Caco-2 (cell line): ENCODE measurements around the gene ZNF358. TPM values are rescaled to one million over a fixed set of nuclear protein-coding genes. Genes with fewer than 3 reads are reported as not detected.

Experiments used
- BruUV-seq: library from RNA; stranded (reverse); fragments of 400-500 nt; replicated peaks from 2 replicates; lab custom pipeline; 2021; lab: Mats Ljungman, UMichigan
- CTCF ChIA-PET: fragments of 300-600 bp; sonication (Branson Sonifier 250); formaldehyde crosslinking; loops from one replicate; lab custom pipeline; 2022; ENCODE audit warnings: antibody characterized with exemption; lab: Charles Lee
- POLR2A ChIA-PET: fragments of 300-600 bp; sonication (Branson Sonifier 250); formaldehyde crosslinking; loops from one replicate; lab custom pipeline; 2022; ENCODE audit warnings: antibody characterized with exemption; lab: Charles Lee
- DNase-seq, 2 experiments: peaks; one replicate each; pipeline versions ENCODE4 v3.0.0 to v3.0.0-alpha.2; 2020 to 2022
- H3K27me3 ChIP-seq: replicated peaks from 2 replicates; pipeline ENCODE4 v1.6.0; 2011; ENCODE audit warnings: low read length; ENCODE audit not compliant: control insufficient read depth, insufficient read depth
- H3K36me3 ChIP-seq: 2 replicates; pipeline ENCODE4 v1.5.1; 2011; ENCODE audit warnings: low read length; ENCODE audit not compliant: control insufficient read depth, insufficient read depth
- H3K4me1 ChIP-seq: fragments of 250-450 bp; sonication (Bioruptor Pico); 2 replicates; pipeline ENCODE4 v1.5.1; 2020; ENCODE audit warnings: mild to moderate bottlenecking
- H3K4me3 ChIP-seq: 2 replicates; pipeline ENCODE4 v1.5.1; 2011; ENCODE audit warnings: low read depth, mild to moderate bottlenecking, control low read depth, low read length
- H3K9me3 ChIP-seq: fragments of 250-450 bp; sonication (Bioruptor Pico); 2 replicates; pipeline ENCODE4 v1.5.1; 2020; ENCODE audit warnings: mild to moderate bottlenecking, moderate library complexity
- H3K27ac Mint-ChIP-seq: one replicate; pipeline ENCODE4 v1.8.0; 2022; ENCODE audit warnings: mixed read lengths; ENCODE audit not compliant: unreplicated experiment
- H3K27me3 Mint-ChIP-seq: one replicate; pipeline ENCODE4 v1.8.0; 2022; ENCODE audit warnings: mixed read lengths; ENCODE audit not compliant: insufficient read depth, unreplicated experiment
- H3K36me3 Mint-ChIP-seq: one replicate; pipeline ENCODE4 v1.8.0; 2022; ENCODE audit warnings: mild to moderate bottlenecking, mixed read lengths; ENCODE audit not compliant: insufficient read depth, unreplicated experiment
- H3K4me1 Mint-ChIP-seq: one replicate; pipeline ENCODE4 v1.8.0; 2022; ENCODE audit warnings: low read depth, mixed read lengths; ENCODE audit not compliant: unreplicated experiment
- H3K4me3 Mint-ChIP-seq: one replicate; pipeline ENCODE4 v1.8.0; 2022; ENCODE audit warnings: mild to moderate bottlenecking, moderate library complexity, mixed read lengths; ENCODE audit not compliant: unreplicated experiment
- H3K9me3 Mint-ChIP-seq: one replicate; pipeline ENCODE4 v1.8.0; 2022; ENCODE audit warnings: mixed read lengths; ENCODE audit not compliant: unreplicated experiment
- intact Hi-C: fragments of 100-400 bp; cut with micrococcal nuclease; formaldehyde crosslinking; loops from one replicate; pipeline ENCODE4 v1.10.0; 2022; ENCODE audit not compliant: unreplicated experiment
- total RNA-seq: library from RNA; stranded (reverse); gene quantifications from 2 replicates; pipeline ENCODE4 v1.2.3, GENCODE V29; 2022
- TF ChIP-seq, protein P1 (sequence below), 2 experiments: fragments of 200-600 bp in 1 of 2; IDR thresholded peaks; 1 replicate in 1 of 2; 2 replicates in 1 of 2; pipeline versions ENCODE4 v1.5.1 to v1.8.0; 2011 to 2022; ENCODE audit warnings: antibody characterized with exemption in 1 of 2, control low read depth in 1 of 2, inconsistent platforms in 1 of 2, low read depth in 1 of 2, low read length in 1 of 2, mild to moderate bottlenecking in 1 of 2, moderate library complexity in 1 of 2; ENCODE audit not compliant: insufficient read depth in 1 of 2, severe bottlenecking in 1 of 2, unreplicated experiment in 1 of 2

ZNF358 gene
- total RNA-seq, 1 experiment from 2014 or later = 29.4 TPM

DNA sequence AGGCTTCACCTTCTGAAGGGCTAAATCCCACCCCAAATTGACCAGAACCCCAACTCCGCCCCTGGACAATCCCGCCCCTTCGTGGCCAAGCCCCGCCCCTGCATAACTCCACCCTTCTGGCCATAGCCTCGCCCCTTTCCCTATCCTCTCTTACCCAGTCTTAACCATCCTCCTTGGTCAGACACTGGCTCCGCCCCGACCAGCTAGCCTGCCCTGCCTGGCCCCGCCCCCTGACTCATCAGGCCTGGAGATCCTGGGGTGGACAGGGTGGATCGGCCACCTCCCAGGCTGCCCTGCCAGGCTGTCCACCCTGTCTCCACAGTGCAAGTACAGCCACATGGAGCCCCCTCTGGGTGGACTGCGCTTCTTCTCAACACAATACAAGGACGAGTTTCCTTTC is 8.0 kb upstream of the ZNF358 start:
- Mint-ChIP-seq H3K27me3 (no peaks in the 10 kb centered on the region), H3K4me1 (no peaks in the 10 kb centered on the region), H3K9me3 (no peaks in the 10 kb centered on the region), H3K4me3 (no peak overlapping the region), H3K27ac (no peak overlapping the region), H3K36me3 (peaks cover 10% of the 10 kb centered on the region)
- Histone ChIP-seq H3K4me1 (no peaks in the 10 kb centered on the region), H3K36me3 (no peaks in the 10 kb centered on the region), H3K27me3 (no peaks in the 10 kb centered on the region), H3K9me3 (no peaks in the 10 kb centered on the region), H3K4me3 (no peak overlapping the region)
- TF ChIP-seq, protein P1, sequence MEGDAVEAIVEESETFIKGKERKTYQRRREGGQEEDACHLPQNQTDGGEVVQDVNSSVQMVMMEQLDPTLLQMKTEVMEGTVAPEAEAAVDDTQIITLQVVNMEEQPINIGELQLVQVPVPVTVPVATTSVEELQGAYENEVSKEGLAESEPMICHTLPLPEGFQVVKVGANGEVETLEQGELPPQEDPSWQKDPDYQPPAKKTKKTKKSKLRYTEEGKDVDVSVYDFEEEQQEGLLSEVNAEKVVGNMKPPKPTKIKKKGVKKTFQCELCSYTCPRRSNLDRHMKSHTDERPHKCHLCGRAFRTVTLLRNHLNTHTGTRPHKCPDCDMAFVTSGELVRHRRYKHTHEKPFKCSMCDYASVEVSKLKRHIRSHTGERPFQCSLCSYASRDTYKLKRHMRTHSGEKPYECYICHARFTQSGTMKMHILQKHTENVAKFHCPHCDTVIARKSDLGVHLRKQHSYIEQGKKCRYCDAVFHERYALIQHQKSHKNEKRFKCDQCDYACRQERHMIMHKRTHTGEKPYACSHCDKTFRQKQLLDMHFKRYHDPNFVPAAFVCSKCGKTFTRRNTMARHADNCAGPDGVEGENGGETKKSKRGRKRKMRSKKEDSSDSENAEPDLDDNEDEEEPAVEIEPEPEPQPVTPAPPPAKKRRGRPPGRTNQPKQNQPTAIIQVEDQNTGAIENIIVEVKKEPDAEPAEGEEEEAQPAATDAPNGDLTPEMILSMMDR (IDR thresholded peaks at IDR 0.05; ENCODE audit: insufficient read depth in 1 of 2, low read depth in 1 of 2, low read length in 1 of 2, severe bottlenecking in 1 of 2, unreplicated experiment in 1 of 2) = no peak
- POLR2A ChIA-PET = no interaction called here
- BruUV-seq = no TSS peak
- CTCF ChIA-PET = no interaction called here
- peak; percentile 74 to 81 for DNase-seq
- intact Hi-C loops = no loop called here

DNA sequence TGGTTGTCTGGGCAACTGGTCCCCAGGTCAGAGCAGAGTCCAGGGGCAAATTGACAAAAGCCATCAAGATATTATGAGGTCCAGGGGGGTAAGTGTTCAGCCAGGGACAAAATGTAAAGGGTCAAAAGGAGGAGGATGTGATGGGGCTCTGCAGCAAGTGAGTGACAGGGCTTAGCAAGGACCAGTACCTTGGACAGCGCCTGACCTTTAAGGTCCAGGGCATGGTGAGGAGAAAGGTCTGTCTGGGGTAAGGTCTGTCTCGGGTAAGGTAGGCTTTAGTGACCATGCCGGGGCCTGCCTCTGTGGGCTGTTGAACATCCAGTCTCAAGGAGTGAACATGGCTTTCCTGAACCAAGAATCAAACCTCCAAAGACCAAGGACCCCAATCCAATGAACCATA is 6.3 kb upstream of the ZNF358 start:
- peak in 1 of 2 experiments; percentile 52 for DNase-seq
- Histone ChIP-seq H3K36me3 (no peaks in the 10 kb centered on the region), H3K4me1 (no peaks in the 10 kb centered on the region), H3K27me3 (no peaks in the 10 kb centered on the region), H3K4me3 (no peak overlapping the region), H3K9me3 (no peaks in the 10 kb centered on the region)
- H3K4me3 Mint-ChIP-seq = no peak overlapping the region
- TF ChIP-seq, protein P1 (IDR thresholded peaks at IDR 0.05; ENCODE audit: insufficient read depth in 1 of 2, low read depth in 1 of 2, low read length in 1 of 2, severe bottlenecking in 1 of 2, unreplicated experiment in 1 of 2) = no peak
- H3K27me3 Mint-ChIP-seq = no peaks in the 10 kb centered on the region
- BruUV-seq = no TSS peak
- peaks cover 10% of the 10 kb centered on the region for H3K36me3 Mint-ChIP-seq
- H3K27ac Mint-ChIP-seq = no peak overlapping the region
- CTCF ChIA-PET = no interaction called here
- intact Hi-C loops = loop anchor here (10.0 kb wide), 1 partner anchor 115 kb away; no protein-coding TSS in a partner anchor
- H3K9me3 Mint-ChIP-seq = no peaks in the 10 kb centered on the region
- POLR2A ChIA-PET = no interaction called here
- H3K4me1 Mint-ChIP-seq = no peaks in the 10 kb centered on the region

DNA sequence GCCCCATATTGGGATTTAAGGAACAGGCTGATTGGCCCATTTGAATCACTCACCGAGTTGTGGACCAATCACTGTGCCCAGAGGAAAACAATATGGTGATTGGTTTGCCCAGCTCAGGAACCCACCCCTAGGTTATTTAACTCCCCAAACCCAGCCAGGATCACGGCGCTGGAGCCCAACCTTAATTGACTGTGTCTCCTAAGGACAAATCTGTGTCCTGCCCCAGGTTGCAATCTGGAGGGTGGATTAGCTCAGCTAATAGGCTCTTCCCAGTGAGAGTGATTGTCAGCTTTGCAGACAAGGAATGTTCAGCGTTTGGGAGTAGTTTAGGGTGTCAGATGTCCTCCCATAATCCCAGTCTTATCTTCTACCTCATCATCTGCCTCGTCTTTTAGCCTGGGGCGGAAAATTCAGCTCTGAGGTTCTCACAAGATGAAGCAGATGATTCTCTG is 3.5 kb upstream of the ZNF358 start:
- TF ChIP-seq, protein P1 (IDR thresholded peaks at IDR 0.05; ENCODE audit: insufficient read depth in 1 of 2, low read depth in 1 of 2, low read length in 1 of 2, severe bottlenecking in 1 of 2, unreplicated experiment in 1 of 2) = no peak
- Histone ChIP-seq H3K36me3 (no peaks in the 10 kb centered on the region), H3K27me3 (no peaks in the 10 kb centered on the region), H3K9me3 (no peaks in the 10 kb centered on the region), H3K4me1 (peaks cover 5% of the 10 kb centered on the region; the same call in 1 of the 2 replicates), H3K4me3 (no peak overlapping the region)
- H3K27me3 Mint-ChIP-seq = no peaks in the 10 kb centered on the region
- H3K9me3 Mint-ChIP-seq = no peaks in the 10 kb centered on the region
- CTCF ChIA-PET = no interaction called here
- H3K36me3 Mint-ChIP-seq = peaks cover 6% of the 10 kb centered on the region
- no TSS peak for BruUV-seq
- H3K4me3 Mint-ChIP-seq = no peak overlapping the region
- POLR2A ChIA-PET = no interaction called here
- DNase-seq = no peak
- H3K4me1 Mint-ChIP-seq = peaks cover 8% of the 10 kb centered on the region
- intact Hi-C loops = loop anchor here (10.0 kb wide), 1 partner anchor 118 kb away; no protein-coding TSS in a partner anchor
- no peak overlapping the region for H3K27ac Mint-ChIP-seq
